GM10266 (cell line): Measurements from ENCODE around the gene ADRM1.

ENCODE experiments used
- DNase-seq: peaks from one replicate; pipeline ENCODE4 v3.0.0; 2012; ENCODE audit errors: extremely low spot score
- CTCF ChIP-seq: IDR thresholded peaks from 2 replicates; pipeline ENCODE4 v1.5.1; 2012; ENCODE audit warnings: mild to moderate bottlenecking, low read depth; ENCODE audit not compliant: control insufficient read depth, insufficient read depth; ENCODE audit errors: missing control alignments

ADRM1 gene

GRCh38 chr20:62316331-62317166 lies 13.8 kb downstream of the ADRM1 start:
- DNase-seq, result no peak
- TF ChIP-seq CTCF, result no peak

DNA sequence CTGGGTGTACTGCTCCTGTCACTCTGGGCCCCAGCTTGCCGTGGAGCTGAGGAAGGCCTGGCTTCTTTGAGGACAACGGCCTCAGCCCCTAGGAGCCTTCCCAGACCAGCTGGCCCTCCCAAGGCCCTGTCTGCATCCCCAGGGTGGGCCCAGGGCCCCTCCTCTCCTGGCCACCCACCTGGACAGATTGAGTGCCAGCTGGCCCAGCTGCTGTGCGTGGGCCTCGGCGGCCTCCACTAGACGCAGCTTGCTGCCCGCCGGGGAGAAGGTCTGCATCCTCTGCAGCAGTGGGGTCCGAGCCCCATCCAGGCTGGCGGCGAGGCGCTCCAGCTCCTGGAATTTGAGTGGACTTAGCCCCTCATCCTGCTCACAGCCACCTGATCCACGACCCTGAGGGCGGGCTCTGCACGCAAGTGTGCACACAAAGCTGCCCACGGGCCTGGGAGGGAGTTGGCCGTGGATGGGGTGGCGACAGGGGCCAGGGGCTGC lies 14.4 kb downstream of the ADRM1 start:
- DNase-seq, result no peak
- TF ChIP-seq CTCF, result no peak

DNA sequence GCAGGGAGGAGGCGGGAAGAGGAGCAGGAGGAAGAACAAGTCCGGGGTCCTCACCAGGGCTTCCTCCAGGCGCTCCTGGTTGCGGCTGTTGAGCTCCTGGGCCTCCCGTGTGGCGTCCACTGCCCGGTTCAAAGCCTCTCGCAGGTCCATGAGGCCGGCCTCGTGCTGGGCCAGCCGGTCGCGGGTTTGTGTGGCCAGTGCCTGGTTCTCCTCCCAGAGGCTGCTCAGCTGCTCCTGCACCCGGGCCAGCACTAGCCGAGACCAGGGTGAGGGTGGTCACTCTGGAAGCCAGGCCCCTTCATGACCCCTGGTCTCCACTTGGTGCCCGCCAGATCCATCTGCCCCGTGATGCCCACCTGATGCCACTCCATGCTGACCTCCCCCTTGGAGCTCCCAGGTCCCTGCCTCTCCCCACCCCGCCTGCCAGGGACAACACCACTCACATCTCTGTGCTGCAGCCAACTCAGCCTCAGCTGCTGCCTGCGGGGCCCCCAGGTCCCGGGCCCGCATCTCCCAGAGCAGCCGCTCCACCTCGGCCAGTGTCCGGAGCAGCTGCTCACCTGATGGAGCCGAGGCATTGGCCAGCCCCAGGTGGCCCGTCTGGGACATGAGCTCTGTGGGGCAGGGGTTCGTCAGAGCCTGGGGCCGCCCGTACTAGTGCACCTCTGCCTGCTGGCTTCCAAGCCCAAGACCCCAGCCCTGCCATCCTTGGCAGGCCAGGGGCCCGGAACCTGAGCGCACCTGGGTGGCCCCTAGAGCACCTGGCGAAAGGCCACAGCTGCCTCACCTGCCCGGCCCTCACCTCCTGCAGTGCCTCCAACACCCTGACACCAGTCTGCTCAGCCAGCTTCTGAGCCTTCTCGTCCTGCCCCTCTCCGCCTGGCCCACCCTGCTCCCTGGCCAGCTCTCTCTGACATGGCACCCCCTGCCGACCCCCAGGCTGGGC lies 15.9 kb downstream of the ADRM1 start:
- no peak for TF ChIP-seq CTCF
- no peak for DNase-seq

GRCh38 chr20:62319346-62319909 lies 16.6 kb downstream of the ADRM1 start:
- no peak for DNase-seq

GRCh38 chr20:62320581-62321354 lies 18.0 kb downstream of the ADRM1 start:
- DNase-seq, result no peak
- no peak for TF ChIP-seq CTCF

More at GRCh38 chr20:62319346-62319909, 16.6 kb downstream of the ADRM1 start:
- no peak for TF ChIP-seq CTCF

DNA sequence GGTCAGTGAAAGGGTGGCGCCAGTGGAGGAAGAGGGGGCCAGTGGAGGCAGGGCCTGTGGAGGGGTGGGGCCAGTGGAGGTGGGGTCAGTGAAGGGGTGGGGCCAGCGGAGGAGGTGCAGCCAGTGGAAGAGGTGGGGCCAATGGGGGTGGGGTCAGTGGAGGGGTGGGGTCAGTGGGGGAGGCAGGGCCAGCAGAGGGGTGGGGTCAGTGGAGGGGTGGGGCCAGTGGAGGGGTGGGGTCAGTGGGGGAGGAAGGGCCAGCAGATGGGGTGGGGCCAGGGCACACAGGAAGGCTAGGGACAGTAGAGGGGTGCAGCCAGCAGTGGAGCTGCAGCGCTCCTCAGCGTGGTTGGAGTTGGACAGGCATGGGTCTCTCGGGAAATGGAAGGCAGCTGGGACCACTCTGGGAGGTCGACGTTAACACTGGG lies 18.7 kb downstream of the ADRM1 start:
- TF ChIP-seq CTCF, result no peak
- DNase-seq, result peak; percentile 74
